Measurements from ENCODE around the gene CARHSP1.
A peak's percentile ranks its signal among the peaks of the same experiment; 100 is the strongest.

CARHSP1 gene

GRCh38 chr16:8863594-8864424, 5.0 kb downstream of the CARHSP1 start:
- no peak overlapping the region for H3K9ac ChIP-seq (ENCODE audit: insufficient read length)
- peaks cover 66% of the 10 kb centered on the region for H3K36me3 ChIP-seq (ENCODE audit: insufficient read depth, low read length)
- no peaks in the 10 kb centered on the region for H3K9me3 ChIP-seq (ENCODE audit: low read depth, low read length)
- no peak for DNase-seq (ENCODE audit: low read depth, low spot score)
- peak overlapping the region; percentile 48; the same call in 1 of the 2 replicates for H3K27ac ChIP-seq
- TF ChIP-seq FOXP2 (optimal IDR thresholded peaks at IDR 0.05; ENCODE audit: control extremely low read depth, extremely low read length, insufficient read depth) = no peak
- no peak for TF ChIP-seq POLR2AphosphoS5 (IDR thresholded peaks at IDR 0.05; ENCODE audit: borderline replicate concordance, low read depth, low read length)
- TF ChIP-seq EZH2 (IDR thresholded peaks at IDR 0.05) = no peak
- H3K4me3 ChIP-seq = 0 out of 2 replicates have a peak overlapping the region, but pooled peaks have one; percentile 15

- peak overlapping the region; percentile 30 for H3K27ac ChIP-seq
- no peaks in the 10 kb centered on the region for H3K9me3 ChIP-seq (ENCODE audit: low read depth, low read length)
- TF ChIP-seq POLR2AphosphoS5 (IDR thresholded peaks at IDR 0.05; ENCODE audit: borderline replicate concordance, low read depth, low read length) (no peak; the same call in 1 of the 2 replicates), FOXP2 (optimal IDR thresholded peaks at IDR 0.05; ENCODE audit: control extremely low read depth, extremely low read length, insufficient read depth) (no peak), EZH2 (IDR thresholded peaks at IDR 0.05) (no peak)
- no peak for DNase-seq (ENCODE audit: low read depth, low spot score)
- peaks cover 73% of the 10 kb centered on the region for H3K36me3 ChIP-seq (ENCODE audit: insufficient read depth, low read length)
- no peak overlapping the region for H3K9ac ChIP-seq (ENCODE audit: insufficient read length)
- no peak overlapping the region for H3K4me3 ChIP-seq
Measured at GRCh38 chr16:8862309-8863130, 6.3 kb downstream of the CARHSP1 start.

- H3K27ac ChIP-seq = peak overlapping the region; percentile 31; the same call in 1 of the 2 replicates
- H3K9me3 ChIP-seq (ENCODE audit: low read depth, low read length) = no peaks in the 10 kb centered on the region
- TF ChIP-seq EZH2 (IDR thresholded peaks at IDR 0.05) (no peak), POLR2AphosphoS5 (IDR thresholded peaks at IDR 0.05; ENCODE audit: borderline replicate concordance, low read depth, low read length) (no peak), FOXP2 (optimal IDR thresholded peaks at IDR 0.05; ENCODE audit: control extremely low read depth, extremely low read length, insufficient read depth) (no peak)
- no peak overlapping the region for H3K4me3 ChIP-seq
- H3K9ac ChIP-seq (ENCODE audit: insufficient read length) = no peak overlapping the region
- H3K36me3 ChIP-seq (ENCODE audit: insufficient read depth, low read length) = peaks cover 72% of the 10 kb centered on the region
- no peak for DNase-seq (ENCODE audit: low read depth, low spot score)
Measured at GRCh38 chr16:8861563-8862308, 7.1 kb downstream of the CARHSP1 start.

GRCh38 chr16:8859913-8860881, 8.6 kb downstream of the CARHSP1 start:
- H3K9ac ChIP-seq (ENCODE audit: insufficient read length) = no peak overlapping the region
- no peak for DNase-seq (ENCODE audit: low read depth, low spot score)
- TF ChIP-seq FOXP2 (optimal IDR thresholded peaks at IDR 0.05; ENCODE audit: control extremely low read depth, extremely low read length, insufficient read depth) = no peak
- no peak for TF ChIP-seq POLR2AphosphoS5 (IDR thresholded peaks at IDR 0.05; ENCODE audit: borderline replicate concordance, low read depth, low read length)
- no peak for TF ChIP-seq EZH2 (IDR thresholded peaks at IDR 0.05)
- peaks cover 75% of the 10 kb centered on the region for H3K36me3 ChIP-seq (ENCODE audit: insufficient read depth, low read length)
- H3K27ac ChIP-seq = 0 out of 2 replicates have a peak overlapping the region, but pooled peaks have one; percentile 25
- no peaks in the 10 kb centered on the region for H3K9me3 ChIP-seq (ENCODE audit: low read depth, low read length)
- H3K4me3 ChIP-seq = no peak overlapping the region

- Histone ChIP-seq H3K36me3 (ENCODE audit: insufficient read depth, low read length) (peaks cover 78% of the 10 kb centered on the region), H3K9ac (ENCODE audit: insufficient read length) (no peak overlapping the region), H3K4me3 (no peak overlapping the region), H3K27ac (no peak overlapping the region), H3K9me3 (ENCODE audit: low read depth, low read length) (no peaks in the 10 kb centered on the region)
- TF ChIP-seq EZH2 (IDR thresholded peaks at IDR 0.05) (no peak), FOXP2 (optimal IDR thresholded peaks at IDR 0.05; ENCODE audit: control extremely low read depth, extremely low read length, insufficient read depth) (no peak), POLR2AphosphoS5 (IDR thresholded peaks at IDR 0.05; ENCODE audit: borderline replicate concordance, low read depth, low read length) (no peak; the same call in 1 of the 2 replicates)
- no peak for DNase-seq (ENCODE audit: low read depth, low spot score)
Measured at GRCh38 chr16:8858994-8859912, 9.6 kb downstream of the CARHSP1 start.

GRCh38 chr16:8855972-8856371, 12.8 kb downstream of the CARHSP1 start:
- H3K4me3 ChIP-seq = no peak overlapping the region
- no peak for TF ChIP-seq EZH2 (IDR thresholded peaks at IDR 0.05)
- no peak for TF ChIP-seq FOXP2 (optimal IDR thresholded peaks at IDR 0.05; ENCODE audit: control extremely low read depth, extremely low read length, insufficient read depth)
- no peak for DNase-seq (ENCODE audit: low read depth, low spot score)
- no peaks in the 10 kb centered on the region for H3K9me3 ChIP-seq (ENCODE audit: low read depth, low read length)
- peaks cover 84% of the 10 kb centered on the region for H3K36me3 ChIP-seq (ENCODE audit: insufficient read depth, low read length)
- H3K9ac ChIP-seq (ENCODE audit: insufficient read length) = no peak overlapping the region
- peak overlapping the region; percentile 46 for H3K27ac ChIP-seq

All from SK-N-MC (cell line).